VCaP (cell line): ENCODE measurements around the gene GPR84.

Experiments
- H3K27ac ChIP-seq: fragments of 450-650 bp; 2 replicates; pipeline ENCODE4 v1.5.1; 2017
- TF ChIP-seq, protein P1 (sequence below): fragments of 450-650 bp; conservative IDR thresholded peaks from 2 replicates; pipeline ENCODE4 v1.5.1; 2017; ENCODE audit warnings: mild to moderate bottlenecking, moderate library complexity

The GPR84 gene

DNA sequence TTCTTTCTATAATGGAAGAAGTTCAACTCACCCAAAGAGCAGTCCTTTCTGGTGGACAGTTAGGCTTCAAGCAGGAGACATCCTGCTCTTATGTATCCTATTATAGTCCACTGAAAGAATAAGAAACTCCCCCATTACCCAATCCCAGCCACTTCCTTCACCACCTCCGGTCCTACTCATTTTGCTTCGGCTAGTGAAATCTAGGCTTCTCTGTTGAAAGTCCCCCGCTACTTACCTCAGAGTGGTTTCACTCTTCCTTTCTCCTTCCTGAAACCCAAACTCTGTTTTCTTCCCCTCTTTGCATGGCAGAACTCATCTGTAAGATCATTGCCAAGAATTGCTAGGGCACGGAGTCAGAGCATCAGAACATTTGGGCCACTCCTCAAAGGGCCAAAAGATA lies at the start of gene GPR84:
Gene GPR84 (minus strand): TSS at position 74 of the 400 bp plus-strand sequence. CDS start 635 bp downstream, outside the sequence.
- TF ChIP-seq, protein P1, sequence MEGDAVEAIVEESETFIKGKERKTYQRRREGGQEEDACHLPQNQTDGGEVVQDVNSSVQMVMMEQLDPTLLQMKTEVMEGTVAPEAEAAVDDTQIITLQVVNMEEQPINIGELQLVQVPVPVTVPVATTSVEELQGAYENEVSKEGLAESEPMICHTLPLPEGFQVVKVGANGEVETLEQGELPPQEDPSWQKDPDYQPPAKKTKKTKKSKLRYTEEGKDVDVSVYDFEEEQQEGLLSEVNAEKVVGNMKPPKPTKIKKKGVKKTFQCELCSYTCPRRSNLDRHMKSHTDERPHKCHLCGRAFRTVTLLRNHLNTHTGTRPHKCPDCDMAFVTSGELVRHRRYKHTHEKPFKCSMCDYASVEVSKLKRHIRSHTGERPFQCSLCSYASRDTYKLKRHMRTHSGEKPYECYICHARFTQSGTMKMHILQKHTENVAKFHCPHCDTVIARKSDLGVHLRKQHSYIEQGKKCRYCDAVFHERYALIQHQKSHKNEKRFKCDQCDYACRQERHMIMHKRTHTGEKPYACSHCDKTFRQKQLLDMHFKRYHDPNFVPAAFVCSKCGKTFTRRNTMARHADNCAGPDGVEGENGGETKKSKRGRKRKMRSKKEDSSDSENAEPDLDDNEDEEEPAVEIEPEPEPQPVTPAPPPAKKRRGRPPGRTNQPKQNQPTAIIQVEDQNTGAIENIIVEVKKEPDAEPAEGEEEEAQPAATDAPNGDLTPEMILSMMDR = no peak
- no peak within 1 kb of the TSS for H3K27ac ChIP-seq

DNA sequence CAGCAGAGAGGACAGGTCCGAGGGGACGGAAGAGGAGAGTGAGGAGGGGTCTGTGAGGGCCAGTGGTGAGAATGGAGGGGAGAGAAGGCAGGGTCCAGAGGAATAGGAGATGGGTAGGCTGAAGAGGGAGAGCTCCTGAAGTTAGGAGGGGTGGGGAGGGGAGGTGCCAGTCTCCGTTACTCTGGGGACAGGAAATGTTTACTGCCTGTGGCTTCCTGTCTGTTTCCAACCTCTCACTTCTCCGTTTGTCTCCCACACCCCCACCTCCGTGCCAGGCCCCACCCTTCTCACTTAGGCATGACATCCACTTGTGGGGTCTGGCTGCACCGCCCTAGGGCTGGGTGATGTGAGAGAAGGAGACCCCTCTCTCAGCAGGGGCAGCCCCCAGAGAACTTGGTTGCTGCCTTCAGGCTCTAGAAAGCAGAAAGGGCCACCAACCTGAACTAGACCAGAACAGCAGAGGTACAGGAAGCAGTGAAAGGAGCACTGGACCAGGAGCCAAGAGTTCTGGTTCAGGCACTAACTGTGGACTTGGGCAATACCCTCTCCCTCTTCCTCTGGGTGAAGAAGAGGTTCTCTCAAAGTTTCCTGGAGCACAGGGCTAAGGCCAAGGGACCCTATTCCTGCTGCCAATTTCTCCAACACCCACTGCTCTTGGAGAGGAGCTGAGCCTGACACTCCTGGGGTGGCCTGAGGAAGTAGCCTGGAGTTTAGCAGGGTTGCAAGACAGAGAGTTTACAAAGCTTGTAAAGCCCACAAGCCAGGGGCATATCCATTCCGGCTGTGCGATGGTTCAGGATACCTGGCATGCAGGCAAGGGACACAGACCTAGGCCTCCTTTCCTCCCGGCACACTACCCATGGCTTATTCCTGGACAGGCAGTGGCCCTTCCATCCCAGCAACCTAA lies 49.3 kb upstream of the GPR84 start:
- H3K27ac ChIP-seq = no peak overlapping the region
- TF ChIP-seq, protein P1 = no peak

DNA sequence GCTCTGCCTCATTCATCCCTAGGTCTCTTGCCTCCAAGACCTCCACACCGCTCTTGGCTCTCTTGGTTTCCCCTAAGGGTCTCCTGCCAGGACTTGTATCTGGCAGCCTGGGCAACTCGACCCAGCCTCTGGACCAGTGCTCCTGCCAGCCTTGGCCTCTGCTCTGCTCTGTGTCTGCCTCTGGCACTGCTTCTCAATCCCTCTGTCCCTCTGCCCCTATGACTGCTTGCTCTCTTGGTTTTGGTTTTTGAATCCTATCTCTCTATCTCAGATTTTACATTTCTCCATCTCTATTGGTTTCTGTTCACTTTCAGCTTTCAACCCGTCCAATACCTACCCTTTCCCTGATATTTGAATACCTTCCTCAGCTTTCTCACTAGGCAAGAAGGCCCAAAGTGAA lies 48.5 kb upstream of the GPR84 start:
- no peak overlapping the region for H3K27ac ChIP-seq
- TF ChIP-seq, protein P1 = no peak

DNA sequence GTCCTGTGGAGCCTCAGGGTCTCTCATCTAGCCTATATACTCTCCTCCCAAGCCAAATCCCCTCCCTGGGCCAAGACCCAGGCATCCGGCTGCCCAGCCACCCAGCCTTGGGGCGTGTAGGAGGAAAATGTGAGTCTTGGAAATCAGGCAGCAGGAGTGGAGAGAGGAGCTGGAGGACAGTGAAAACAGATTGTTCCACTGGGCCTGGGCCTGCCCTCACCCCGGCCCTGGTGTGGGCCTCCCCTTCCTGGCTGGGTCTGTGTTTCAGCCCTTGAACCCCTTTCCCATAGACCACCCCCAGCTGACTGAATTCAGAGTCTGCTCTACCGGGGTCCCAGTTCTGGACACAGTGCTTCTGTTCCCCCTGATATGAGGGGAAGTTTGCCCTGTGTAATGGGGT lies 48.1 kb upstream of the GPR84 start:
- TF ChIP-seq, protein P1 = no peak
- no peak overlapping the region for H3K27ac ChIP-seq

DNA sequence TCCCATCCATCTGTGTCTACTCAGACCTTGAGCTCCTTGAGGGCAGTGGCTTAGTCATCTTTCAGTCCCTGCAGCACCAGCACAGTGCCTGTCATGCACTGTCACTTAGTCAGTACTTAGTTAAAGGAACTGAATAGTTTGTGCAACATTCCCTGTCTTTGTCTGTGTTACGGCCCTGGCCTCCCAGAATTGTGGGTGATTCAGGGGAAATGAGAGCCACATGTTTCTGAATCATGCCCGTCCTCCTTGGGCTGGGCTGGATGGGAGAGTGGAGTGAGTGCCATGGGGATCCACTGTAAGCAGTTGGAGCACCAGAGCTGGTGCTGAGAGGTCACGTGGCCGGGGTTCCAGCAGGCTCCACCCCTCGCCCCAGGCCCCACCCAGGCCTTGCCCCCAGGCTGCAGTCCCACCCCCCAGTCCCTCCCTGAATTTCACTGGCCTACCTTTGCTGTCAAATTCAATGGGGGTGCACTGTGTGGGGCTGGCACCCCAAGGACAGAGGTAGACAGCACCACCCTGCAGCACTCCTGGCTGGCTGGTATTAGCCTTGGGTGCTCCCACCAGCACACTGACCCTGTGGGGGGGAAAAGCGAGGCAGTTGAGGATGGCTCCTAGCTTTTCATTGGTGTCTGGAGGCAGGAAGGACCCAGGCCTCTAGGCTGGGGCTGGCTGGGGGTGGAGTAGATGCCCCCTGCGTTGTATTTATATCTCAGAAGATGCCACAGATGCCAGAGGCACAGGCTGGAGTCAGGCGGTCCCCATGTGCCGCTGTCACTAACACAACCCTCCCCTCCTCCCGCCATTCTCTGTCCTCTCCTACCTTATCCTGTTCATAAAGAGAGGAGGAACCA lies 47.3 kb upstream of the GPR84 start:
- TF ChIP-seq, protein P1 = no peak
- H3K27ac ChIP-seq = no peak overlapping the region

DNA sequence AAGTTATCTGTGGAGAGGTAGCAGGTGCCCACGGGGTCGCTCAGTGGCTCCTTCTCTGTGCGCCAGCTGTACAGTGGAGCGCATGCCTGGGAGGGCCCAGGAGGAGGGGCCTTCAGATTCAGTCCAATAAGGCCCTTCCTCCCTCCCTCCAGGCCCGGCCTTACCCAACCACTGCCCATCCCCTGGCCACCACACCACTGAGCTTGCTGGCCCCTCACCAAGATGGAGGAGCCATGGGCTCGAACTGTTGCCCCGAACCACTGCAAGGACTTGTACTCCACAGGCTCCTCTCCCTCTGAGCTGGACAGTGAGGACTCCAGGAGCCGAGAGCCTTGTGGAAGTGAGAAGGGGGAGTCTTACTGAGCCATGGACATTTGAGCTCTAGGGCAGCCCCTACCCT lies 45.0 kb upstream of the GPR84 start:
- TF ChIP-seq, protein P1 = no peak
- H3K27ac ChIP-seq = no peak overlapping the region
